ENCODE measurements around the gene STK11IP. TPM values are rescaled to one million over a fixed set of nuclear protein-coding genes. Genes with fewer than 3 reads are reported as not detected.
A peak's percentile ranks its signal among the peaks of the same experiment; 100 is the strongest.

STK11IP gene, protein sequence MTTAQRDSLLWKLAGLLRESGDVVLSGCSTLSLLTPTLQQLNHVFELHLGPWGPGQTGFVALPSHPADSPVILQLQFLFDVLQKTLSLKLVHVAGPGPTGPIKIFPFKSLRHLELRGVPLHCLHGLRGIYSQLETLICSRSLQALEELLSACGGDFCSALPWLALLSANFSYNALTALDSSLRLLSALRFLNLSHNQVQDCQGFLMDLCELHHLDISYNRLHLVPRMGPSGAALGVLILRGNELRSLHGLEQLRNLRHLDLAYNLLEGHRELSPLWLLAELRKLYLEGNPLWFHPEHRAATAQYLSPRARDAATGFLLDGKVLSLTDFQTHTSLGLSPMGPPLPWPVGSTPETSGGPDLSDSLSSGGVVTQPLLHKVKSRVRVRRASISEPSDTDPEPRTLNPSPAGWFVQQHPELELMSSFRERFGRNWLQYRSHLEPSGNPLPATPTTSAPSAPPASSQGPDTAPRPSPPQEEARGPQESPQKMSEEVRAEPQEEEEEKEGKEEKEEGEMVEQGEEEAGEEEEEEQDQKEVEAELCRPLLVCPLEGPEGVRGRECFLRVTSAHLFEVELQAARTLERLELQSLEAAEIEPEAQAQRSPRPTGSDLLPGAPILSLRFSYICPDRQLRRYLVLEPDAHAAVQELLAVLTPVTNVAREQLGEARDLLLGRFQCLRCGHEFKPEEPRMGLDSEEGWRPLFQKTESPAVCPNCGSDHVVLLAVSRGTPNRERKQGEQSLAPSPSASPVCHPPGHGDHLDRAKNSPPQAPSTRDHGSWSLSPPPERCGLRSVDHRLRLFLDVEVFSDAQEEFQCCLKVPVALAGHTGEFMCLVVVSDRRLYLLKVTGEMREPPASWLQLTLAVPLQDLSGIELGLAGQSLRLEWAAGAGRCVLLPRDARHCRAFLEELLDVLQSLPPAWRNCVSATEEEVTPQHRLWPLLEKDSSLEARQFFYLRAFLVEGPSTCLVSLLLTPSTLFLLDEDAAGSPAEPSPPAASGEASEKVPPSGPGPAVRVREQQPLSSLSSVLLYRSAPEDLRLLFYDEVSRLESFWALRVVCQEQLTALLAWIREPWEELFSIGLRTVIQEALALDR
- 25.7 TPM for total RNA-seq
- long read RNA-seq, transcript STK11IP-204 (25 exons, 3,615 nt), result major isoform, 9 of 30 reads
- long read RNA-seq, partial matches to known transcripts, result 13 of 30 reads
- long read RNA-seq, other reads (novel, unspliced or antisense), result 8 of 30 reads

DNA sequence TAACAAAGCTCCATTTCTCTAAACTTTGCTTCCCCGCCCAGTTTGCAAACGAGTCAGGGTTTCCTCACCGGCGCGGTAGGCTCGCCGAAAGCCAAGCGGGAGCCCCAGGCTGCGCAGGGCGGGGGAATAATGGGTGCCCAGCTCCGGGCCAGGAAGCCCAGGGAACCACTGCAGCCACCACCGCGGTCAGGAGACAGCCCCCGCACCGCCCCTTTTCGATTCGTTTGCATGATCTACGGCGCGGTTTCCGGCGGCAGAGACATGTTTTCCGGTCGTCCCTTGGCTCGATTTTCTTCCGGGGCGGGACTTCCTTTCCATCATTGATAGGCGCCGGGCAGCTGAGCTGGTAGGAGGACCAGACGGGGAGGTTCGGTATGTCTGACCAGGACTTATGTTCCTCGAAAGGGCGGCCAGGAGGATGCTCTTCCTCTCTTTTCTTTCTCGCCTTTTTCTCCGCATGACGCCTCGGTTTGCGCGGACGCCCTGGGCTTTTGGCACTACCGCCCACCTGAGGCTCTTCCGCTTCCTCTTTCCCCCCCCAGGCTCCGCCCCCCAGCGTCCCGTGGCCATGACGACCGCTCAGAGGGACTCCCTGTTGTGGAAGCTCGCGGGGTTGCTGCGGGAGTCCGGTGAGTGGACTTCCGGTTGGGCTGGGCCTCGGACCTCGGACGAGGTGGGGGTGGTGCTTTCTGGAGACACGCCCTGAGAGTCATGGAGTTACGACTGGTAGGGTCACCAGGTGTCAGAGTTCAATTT, at the start of gene STK11IP:
TSS of gene STK11IP (plus strand) at position 306 of the 756 bp plus-strand sequence. CDS start at position 569, 263 bp downstream.
- Histone ChIP-seq H3K9me3 (no peaks in the 10 kb centered on the region), H3K36me3 (peaks cover 16% of the 10 kb centered on the region), H3K4me3 (peak within 1 kb of the TSS; percentile 73), H3K4me1 (peaks cover 10% of the 10 kb centered on the region), H3K27ac (peak within 1 kb of the TSS; percentile 93), H3K27me3 (no peaks in the 10 kb centered on the region)
- intact Hi-C loops (cut with DNase I), result no loop called here
- ATAC-seq (peak; percentile 98), DNase-seq (peak; percentile 97)
- TF ChIP-seq, protein P1, sequence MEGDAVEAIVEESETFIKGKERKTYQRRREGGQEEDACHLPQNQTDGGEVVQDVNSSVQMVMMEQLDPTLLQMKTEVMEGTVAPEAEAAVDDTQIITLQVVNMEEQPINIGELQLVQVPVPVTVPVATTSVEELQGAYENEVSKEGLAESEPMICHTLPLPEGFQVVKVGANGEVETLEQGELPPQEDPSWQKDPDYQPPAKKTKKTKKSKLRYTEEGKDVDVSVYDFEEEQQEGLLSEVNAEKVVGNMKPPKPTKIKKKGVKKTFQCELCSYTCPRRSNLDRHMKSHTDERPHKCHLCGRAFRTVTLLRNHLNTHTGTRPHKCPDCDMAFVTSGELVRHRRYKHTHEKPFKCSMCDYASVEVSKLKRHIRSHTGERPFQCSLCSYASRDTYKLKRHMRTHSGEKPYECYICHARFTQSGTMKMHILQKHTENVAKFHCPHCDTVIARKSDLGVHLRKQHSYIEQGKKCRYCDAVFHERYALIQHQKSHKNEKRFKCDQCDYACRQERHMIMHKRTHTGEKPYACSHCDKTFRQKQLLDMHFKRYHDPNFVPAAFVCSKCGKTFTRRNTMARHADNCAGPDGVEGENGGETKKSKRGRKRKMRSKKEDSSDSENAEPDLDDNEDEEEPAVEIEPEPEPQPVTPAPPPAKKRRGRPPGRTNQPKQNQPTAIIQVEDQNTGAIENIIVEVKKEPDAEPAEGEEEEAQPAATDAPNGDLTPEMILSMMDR (IDR thresholded peaks at IDR 0.05), result no peak

DNA sequence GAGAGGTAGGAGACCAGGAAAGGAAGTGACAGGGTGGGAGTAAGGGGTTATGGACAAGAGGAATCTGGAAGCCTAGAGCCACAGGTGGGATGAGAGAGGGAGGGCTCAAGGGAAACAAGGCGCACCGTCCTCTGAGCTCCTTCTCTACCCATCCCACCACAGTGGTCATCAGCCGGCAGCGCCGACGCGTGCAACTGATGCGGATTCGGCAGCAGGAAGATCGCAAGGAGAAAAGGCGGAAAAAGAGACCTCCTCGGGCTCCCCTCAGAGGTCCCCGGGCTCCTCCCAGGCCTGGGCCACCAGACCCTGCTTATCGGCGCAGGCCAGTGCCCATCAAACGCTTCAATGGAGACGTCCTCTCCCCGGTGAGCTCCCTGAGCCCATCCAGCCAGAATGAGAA, 48.7 kb upstream of the STK11IP start:
- intact Hi-C loops (cut with DNase I), result no loop called here
- H3K27ac ChIP-seq, result no peak overlapping the region
- DNase-seq, result no peak

DNA sequence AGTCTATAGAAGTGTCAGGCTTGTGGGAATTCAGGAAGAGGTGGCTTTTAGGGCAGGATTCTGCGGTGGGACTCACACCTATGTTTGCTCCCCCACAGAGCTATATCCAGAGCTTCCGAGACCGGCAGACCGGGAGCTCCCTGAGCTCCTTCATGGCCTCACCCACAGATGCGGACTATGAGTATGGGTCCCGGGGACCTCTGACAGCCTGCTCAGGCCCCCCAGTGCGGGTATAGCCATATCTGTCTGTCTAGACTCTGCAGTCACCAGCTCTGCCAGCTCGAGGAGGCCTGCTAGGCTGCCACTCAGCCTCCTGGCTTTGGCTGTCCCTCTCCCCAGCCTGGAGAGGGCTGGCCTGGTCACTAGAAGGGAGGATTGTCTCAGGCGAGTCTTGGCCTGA, 48.0 kb upstream of the STK11IP start:
- Histone ChIP-seq H3K27me3 (peaks cover 23% of the 10 kb centered on the region), H3K4me3 (no peak overlapping the region), H3K9me3 (no peaks in the 10 kb centered on the region), H3K27ac (no peak overlapping the region), H3K4me1 (peaks cover 12% of the 10 kb centered on the region), H3K36me3 (no peaks in the 10 kb centered on the region)
- ATAC-seq (no peak), DNase-seq (no peak)
- TF ChIP-seq, protein P1 (IDR thresholded peaks at IDR 0.05), result no peak
- intact Hi-C loops (cut with DNase I), result no loop called here

More for the DNA sequence above, 48.7 kb upstream of the STK11IP start:
- Histone ChIP-seq H3K9me3 (no peaks in the 10 kb centered on the region), H3K27me3 (peaks cover 22% of the 10 kb centered on the region), H3K36me3 (no peaks in the 10 kb centered on the region), H3K4me1 (peaks cover 19% of the 10 kb centered on the region), H3K4me3 (no peak overlapping the region)
- TF ChIP-seq, protein P1 (IDR thresholded peaks at IDR 0.05), result no peak
- ATAC-seq, result no peak

DNA sequence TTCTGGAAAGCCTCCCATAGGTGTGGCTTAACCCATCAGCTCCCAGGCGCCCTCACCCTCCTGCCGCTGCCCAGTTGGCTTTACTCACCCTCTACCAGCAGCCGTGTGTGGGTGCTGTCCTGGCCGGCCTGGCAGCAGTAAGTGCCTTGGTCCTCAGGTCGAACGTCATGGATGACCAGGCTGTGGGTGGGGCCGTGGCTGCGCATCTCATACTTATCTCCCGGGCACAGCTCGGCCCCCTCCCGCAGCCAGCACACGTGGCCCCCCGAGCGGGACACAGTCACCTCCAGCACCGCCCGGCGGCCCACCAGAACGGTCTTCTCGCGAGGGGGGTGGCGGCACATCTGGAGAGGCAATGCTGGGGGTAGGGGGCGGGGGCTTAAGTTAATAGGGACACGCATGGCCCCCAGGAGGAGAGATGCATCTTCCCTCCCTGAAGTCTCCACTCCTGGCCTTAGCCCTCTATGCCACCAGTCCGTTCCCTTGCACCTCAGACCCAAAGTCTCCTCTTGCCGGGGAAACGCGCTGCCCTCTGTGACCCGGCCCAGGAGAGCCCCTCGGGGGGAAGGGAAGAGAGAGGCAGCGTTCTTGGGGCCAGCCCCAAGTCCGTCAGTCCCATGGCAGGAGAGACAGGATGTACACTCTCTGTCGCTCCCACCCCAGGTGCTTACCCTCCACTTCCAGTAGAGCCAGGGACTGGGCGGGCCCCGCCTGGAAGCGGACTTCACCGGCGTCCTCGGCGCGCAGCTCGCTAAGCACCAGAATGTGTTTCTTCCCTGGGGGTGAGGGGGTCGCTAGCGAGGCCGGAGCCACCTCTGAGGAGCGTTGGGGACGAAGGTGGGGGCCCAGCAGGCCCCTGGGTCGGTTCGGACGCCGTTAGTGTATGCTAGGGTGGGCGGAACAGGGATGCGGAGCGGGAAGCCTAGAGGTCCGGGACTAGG, 45.9 kb upstream of the STK11IP start:
- DNase-seq (no peak), ATAC-seq (peak; percentile 2)
- peak overlapping the region; percentile 69 for H3K4me3 ChIP-seq
- H3K9me3 ChIP-seq, result no peaks in the 10 kb centered on the region
- H3K36me3 ChIP-seq, result no peaks in the 10 kb centered on the region
- TF ChIP-seq, protein P1 (IDR thresholded peaks at IDR 0.05), result no peak
- intact Hi-C loops (cut with DNase I), result no loop called here
- no peak overlapping the region for H3K27ac ChIP-seq
- H3K4me1 ChIP-seq, result peaks cover 11% of the 10 kb centered on the region
- H3K27me3 ChIP-seq, result peaks cover 23% of the 10 kb centered on the region

All from upper lobe of right lung (tissue), 1 donor.